Endodermal cell (in vitro differentiated cells): ENCODE results near the gene MYL4. TPM values are rescaled to one million over a fixed set of nuclear protein-coding genes. Genes with fewer than 3 reads are reported as not detected.

Experiments used
- DNase-seq: peaks from one replicate; pipeline ENCODE4 v3.0.0-alpha.2; 2017
- H3K27ac ChIP-seq: 2 replicates; pipeline ENCODE4 v1.5.1; 2013; ENCODE audit warnings: mild to moderate bottlenecking, low read depth, low read length, moderate library complexity
- H3K27me3 ChIP-seq: 2 replicates; pipeline ENCODE4 v1.6.1; 2013; ENCODE audit warnings: mild to moderate bottlenecking, low read length, moderate library complexity; ENCODE audit not compliant: insufficient read depth, control insufficient read depth, poor library complexity, severe bottlenecking
- H3K36me3 ChIP-seq: 2 replicates; pipeline ENCODE4 v1.7.0; 2013; ENCODE audit warnings: mild to moderate bottlenecking, low read length, moderate library complexity; ENCODE audit not compliant: control insufficient read depth, insufficient read depth
- H3K4me1 ChIP-seq: one replicate; pipeline ENCODE4 v1.7.0; 2013; ENCODE audit warnings: low read length; ENCODE audit not compliant: control insufficient read depth, insufficient read depth
- H3K4me3 ChIP-seq: 2 replicates; pipeline ENCODE4 v1.5.1; 2013; ENCODE audit warnings: mild to moderate bottlenecking, low read length, moderate library complexity
- H3K9ac ChIP-seq: 2 replicates; pipeline ENCODE4 v1.6.1; 2013; ENCODE audit warnings: mild to moderate bottlenecking, low read length, moderate library complexity; ENCODE audit not compliant: poor library complexity, severe bottlenecking; ENCODE audit errors: extremely low read depth
- H3K9me3 ChIP-seq: 2 replicates; pipeline ENCODE4 v1.6.1; 2013; ENCODE audit warnings: mild to moderate bottlenecking, low read length, moderate library complexity; ENCODE audit not compliant: control insufficient read depth
- H3K27ac Mint-ChIP-seq: 2 replicates; pipeline ENCODE4 v1.8.0; 2020; ENCODE audit warnings: mixed read lengths
- H3K27me3 Mint-ChIP-seq: 2 replicates; pipeline ENCODE4 v1.8.0; 2021; ENCODE audit warnings: mild to moderate bottlenecking, mixed read lengths; ENCODE audit not compliant: insufficient read depth
- H3K36me3 Mint-ChIP-seq: 2 replicates; pipeline ENCODE4 v1.8.0; 2020; ENCODE audit warnings: low read depth, mixed read lengths
- H3K4me1 Mint-ChIP-seq: 2 replicates; pipeline ENCODE4 v1.8.0; 2020; ENCODE audit warnings: mixed read lengths
- H3K4me3 Mint-ChIP-seq: 2 replicates; pipeline ENCODE4 v1.8.0; 2020; ENCODE audit warnings: mild to moderate bottlenecking, moderate library complexity, mixed read lengths
- H3K9me3 Mint-ChIP-seq: 2 replicates; pipeline ENCODE4 v1.8.0; 2020; ENCODE audit warnings: mild to moderate bottlenecking, mixed read lengths
- CTCF ChIP-seq: fragments of 200-600 bp; sonication (generic); conservative IDR thresholded peaks from 2 replicates; pipeline ENCODE4 v1.5.0; 2021; ENCODE audit warnings: antibody characterized with exemption, mild to moderate bottlenecking
- WGBS, 2 experiments: methylation state at CpG; one replicate each; pipeline versions ENCODE4 v1.1.5 to v1.1.7; 2013; ENCODE audit warnings: missing lambda C conversion rate in 2 of 2, mixed read lengths in 1 of 2; ENCODE audit not compliant: insufficient coverage in 1 of 2, insufficient read length in 1 of 2; 5-methylcytosine and 5-hydroxymethylcytosine counted together
- total RNA-seq, 2 donors: library from RNA; stranded (reverse); fragmentation: NEBNext Ultra II Directional in 1 of 2; extraction: Animal tissue kit (Norgen Biotek cat#: 25700) in 1 of 2; gene quantifications; 2 replicates in 1 of 2; 3 replicates in 1 of 2; pipeline ENCODE4 v1.2.1, GENCODE V29; 2021

The MYL4 gene
- total RNA-seq, 2 donors from 2014 or later = 15.5 to 20.0 TPM

- no peak for DNase-seq
- Histone ChIP-seq H3K9ac (no peak overlapping the region), H3K9me3 (no peaks in the 10 kb centered on the region), H3K36me3 (no peaks in the 10 kb centered on the region), H3K27me3 (no peaks in the 10 kb centered on the region), H3K27ac (no peak overlapping the region), H3K4me1 (no peaks in the 10 kb centered on the region), H3K4me3 (no peak overlapping the region)
- no peak overlapping the region for H3K27ac Mint-ChIP-seq
- WGBS, 2 experiments = 93 to 96% methylated on average over 7 to 8 of the region's 8 CpGs
- H3K4me3 Mint-ChIP-seq = no peak overlapping the region
- H3K4me1 Mint-ChIP-seq = peaks cover 5% of the 10 kb centered on the region
- H3K27me3 Mint-ChIP-seq = peaks cover under 1% of the 10 kb centered on the region
- H3K36me3 Mint-ChIP-seq = no peaks in the 10 kb centered on the region
- H3K9me3 Mint-ChIP-seq = no peaks in the 10 kb centered on the region
- TF ChIP-seq CTCF = no peak
These were observed 9.4 kb upstream of the MYL4 start for GRCh38 chr17:47199627-47200324.

DNA sequence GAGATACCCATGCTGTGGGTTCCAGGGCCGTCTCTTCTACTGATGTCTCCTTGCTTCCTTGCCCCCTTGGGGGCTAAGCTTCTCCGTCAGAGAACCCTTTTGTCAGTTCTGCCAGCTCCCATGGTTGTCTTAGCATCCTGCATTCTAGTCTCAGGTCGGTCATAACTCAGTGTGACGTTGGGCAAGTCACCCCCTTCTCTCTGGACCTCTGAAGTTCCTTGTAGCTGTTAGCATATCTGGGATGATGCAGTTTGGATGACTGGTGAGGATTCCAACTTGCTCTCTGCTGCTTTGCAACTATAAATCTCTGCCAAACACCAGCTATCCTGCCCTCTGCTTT lies 8.9 kb upstream of the MYL4 start:
- H3K36me3 ChIP-seq = no peaks in the 10 kb centered on the region
- no peak overlapping the region for H3K27ac ChIP-seq
- H3K27ac Mint-ChIP-seq = no peak overlapping the region
- H3K9me3 Mint-ChIP-seq = no peaks in the 10 kb centered on the region
- no peaks in the 10 kb centered on the region for H3K36me3 Mint-ChIP-seq
- no peak for TF ChIP-seq CTCF
- 77 to 87% methylated on average over 3 to 4 of the region's 4 CpGs for WGBS, 2 experiments
- H3K9ac ChIP-seq = no peak overlapping the region
- no peak for DNase-seq
- H3K4me3 Mint-ChIP-seq = no peak overlapping the region
- no peaks in the 10 kb centered on the region for H3K27me3 ChIP-seq
- H3K9me3 ChIP-seq = no peaks in the 10 kb centered on the region
- peaks cover 11% of the 10 kb centered on the region for H3K4me1 Mint-ChIP-seq
- H3K4me1 ChIP-seq = peaks cover under 1% of the 10 kb centered on the region
- peaks cover 3% of the 10 kb centered on the region for H3K27me3 Mint-ChIP-seq
- no peak overlapping the region for H3K4me3 ChIP-seq

DNA sequence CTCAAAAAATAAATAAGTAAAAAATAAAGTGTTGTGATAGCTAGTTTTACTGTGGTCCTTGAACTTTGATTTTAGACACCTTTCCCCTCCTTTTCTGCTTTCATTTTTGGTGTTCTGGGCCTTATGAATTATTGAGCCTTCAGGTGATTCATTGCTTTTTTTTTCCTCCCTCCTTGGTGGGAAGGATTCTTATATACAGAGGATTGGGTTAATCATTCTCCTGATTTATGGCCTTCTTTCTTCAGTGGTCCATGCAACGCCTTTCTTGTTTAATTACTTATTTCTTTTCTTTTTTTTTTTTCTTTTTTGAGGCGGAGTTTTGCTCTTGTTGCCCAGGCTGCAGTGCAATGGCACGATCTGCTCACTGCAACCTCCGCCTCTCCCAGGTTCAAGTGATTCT lies 8.0 kb upstream of the MYL4 start:
- WGBS, 2 experiments = 88 to 100% methylated on average over 1 to 4 of the region's 4 CpGs
- no peak overlapping the region for H3K27ac Mint-ChIP-seq
- H3K4me1 ChIP-seq = peaks cover 3% of the 10 kb centered on the region
- no peak overlapping the region for H3K27ac ChIP-seq
- no peak overlapping the region for H3K4me3 Mint-ChIP-seq
- no peaks in the 10 kb centered on the region for H3K36me3 Mint-ChIP-seq
- H3K4me1 Mint-ChIP-seq = peaks cover 18% of the 10 kb centered on the region
- no peaks in the 10 kb centered on the region for H3K27me3 ChIP-seq
- DNase-seq = no peak
- H3K9me3 Mint-ChIP-seq = no peaks in the 10 kb centered on the region
- H3K9me3 ChIP-seq = no peaks in the 10 kb centered on the region
- H3K4me3 ChIP-seq = no peak overlapping the region
- H3K27me3 Mint-ChIP-seq = peaks cover 4% of the 10 kb centered on the region
- no peaks in the 10 kb centered on the region for H3K36me3 ChIP-seq
- no peak for TF ChIP-seq CTCF
- H3K9ac ChIP-seq = no peak overlapping the region
